Measurements from ENCODE around the gene SV2A. TPM values are rescaled to one million over a fixed set of nuclear protein-coding genes. Genes with fewer than 3 reads are reported as not detected.
"Not testable (repeated sequence)": the region's sequence is repeated elsewhere in the genome, so short reads cannot be mapped to it uniquely, and the experiment has no call there.

The SV2A gene
- total RNA-seq, 1 experiment from 2014 or later, result not detected

DNA sequence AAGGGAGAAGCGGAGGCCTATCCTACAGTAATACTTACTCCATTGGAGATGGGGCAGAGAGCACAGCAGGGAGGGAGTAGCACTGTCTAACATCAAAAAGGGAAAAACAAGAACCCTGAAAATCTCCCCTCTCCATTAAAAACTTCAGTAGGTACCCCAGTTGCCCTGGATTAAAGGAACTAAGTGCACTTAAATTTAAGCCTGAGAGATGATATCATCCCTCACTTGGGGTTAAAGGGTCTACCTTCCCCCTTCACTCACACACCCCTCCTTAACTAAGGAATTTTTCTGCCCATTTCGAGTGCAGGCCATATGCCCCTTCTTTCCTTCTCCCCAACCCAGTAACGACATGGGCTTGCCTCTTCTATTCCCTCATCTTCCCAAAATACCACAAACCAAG is 22.8 kb upstream of the SV2A start:
- Mint-ChIP-seq H3K36me3 (ENCODE audit: insufficient read depth, unreplicated experiment) (peaks cover 26% of the 10 kb centered on the region), H3K27ac (ENCODE audit: low read depth, unreplicated experiment) (peak overlapping the region; percentile 82), H3K4me1 (ENCODE audit: insufficient read depth, unreplicated experiment) (peaks cover 52% of the 10 kb centered on the region), H3K27me3 (ENCODE audit: insufficient read depth, unreplicated experiment) (no peaks in the 10 kb centered on the region), H3K4me3 (ENCODE audit: unreplicated experiment) (no peak overlapping the region), H3K9me3 (ENCODE audit: unreplicated experiment) (no peaks in the 10 kb centered on the region)
- ChIA-PET POLR2A (interaction anchor here (0.6 to 9.2 kb wide), 12 partner anchors 13 to 1677 kb away, joined by 3 to 273 read pairs (median 4); partner anchors contain the start of genes OTUD7B, RPRD2 and SF3B4), CTCF (interaction anchor here (0.6 to 1.4 kb wide), 7 partner anchors 12 to 280 kb away, joined by 3 to 5 read pairs (median 3); no protein-coding TSS in a partner anchor)
- TF ChIP-seq, protein P1, sequence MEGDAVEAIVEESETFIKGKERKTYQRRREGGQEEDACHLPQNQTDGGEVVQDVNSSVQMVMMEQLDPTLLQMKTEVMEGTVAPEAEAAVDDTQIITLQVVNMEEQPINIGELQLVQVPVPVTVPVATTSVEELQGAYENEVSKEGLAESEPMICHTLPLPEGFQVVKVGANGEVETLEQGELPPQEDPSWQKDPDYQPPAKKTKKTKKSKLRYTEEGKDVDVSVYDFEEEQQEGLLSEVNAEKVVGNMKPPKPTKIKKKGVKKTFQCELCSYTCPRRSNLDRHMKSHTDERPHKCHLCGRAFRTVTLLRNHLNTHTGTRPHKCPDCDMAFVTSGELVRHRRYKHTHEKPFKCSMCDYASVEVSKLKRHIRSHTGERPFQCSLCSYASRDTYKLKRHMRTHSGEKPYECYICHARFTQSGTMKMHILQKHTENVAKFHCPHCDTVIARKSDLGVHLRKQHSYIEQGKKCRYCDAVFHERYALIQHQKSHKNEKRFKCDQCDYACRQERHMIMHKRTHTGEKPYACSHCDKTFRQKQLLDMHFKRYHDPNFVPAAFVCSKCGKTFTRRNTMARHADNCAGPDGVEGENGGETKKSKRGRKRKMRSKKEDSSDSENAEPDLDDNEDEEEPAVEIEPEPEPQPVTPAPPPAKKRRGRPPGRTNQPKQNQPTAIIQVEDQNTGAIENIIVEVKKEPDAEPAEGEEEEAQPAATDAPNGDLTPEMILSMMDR (IDR thresholded peaks at IDR 0.05; ENCODE audit: unreplicated experiment), result no peak
- no TSS peak for BruUV-seq (replicated peaks)
- DNase-seq (ENCODE audit: unreplicated experiment), result no peak
- intact Hi-C loops (cut with micrococcal nuclease), result no loop called here

DNA sequence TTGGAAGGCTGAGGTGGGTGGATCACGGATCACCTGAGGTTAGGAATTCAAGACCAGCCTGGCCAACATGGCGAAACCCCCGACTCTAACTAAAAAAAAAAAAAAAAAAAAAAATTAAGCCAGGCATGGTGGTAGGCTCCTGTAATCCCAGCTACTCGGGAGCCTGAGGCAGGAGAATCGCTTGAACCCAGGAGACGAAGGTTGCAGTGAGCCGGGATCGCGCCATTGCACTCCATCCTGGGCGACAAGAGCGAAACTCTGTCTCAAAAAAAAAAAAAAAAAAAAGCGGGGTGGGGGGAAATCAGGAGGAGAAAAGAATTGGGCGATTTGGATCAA is 21.0 kb upstream of the SV2A start:
- not testable (repeated sequence) for H3K9me3 Mint-ChIP-seq (ENCODE audit: unreplicated experiment); H3K36me3 Mint-ChIP-seq (ENCODE audit: insufficient read depth, unreplicated experiment); H3K27me3 Mint-ChIP-seq (ENCODE audit: insufficient read depth, unreplicated experiment); BruUV-seq (replicated peaks); DNase-seq (ENCODE audit: unreplicated experiment)
- H3K4me1 Mint-ChIP-seq (ENCODE audit: insufficient read depth, unreplicated experiment), result peaks cover 50% of the 10 kb centered on the region
- peak overlapping the region; percentile 91 for H3K4me3 Mint-ChIP-seq (ENCODE audit: unreplicated experiment)
- CTCF ChIA-PET, result interaction anchor here (0.5 to 1.0 kb wide), 3 partner anchors 51 to 247 kb away, joined by 3 read pairs; a partner anchor contains a TSS
- POLR2A ChIA-PET, result interaction anchor here (0.7 to 9.2 kb wide), 15 partner anchors 9 to 426 kb away, joined by 3 to 273 read pairs (median 5); partner anchors contain the start of genes OTUD7B, RPRD2, SF3B4 and VPS45
- H3K27ac Mint-ChIP-seq (ENCODE audit: low read depth, unreplicated experiment), result peak overlapping the region; percentile 82
- intact Hi-C loops (cut with micrococcal nuclease), result loop anchor here (1.0 kb wide), 1 partner anchor 51 kb away; a partner anchor contains a TSS

DNA sequence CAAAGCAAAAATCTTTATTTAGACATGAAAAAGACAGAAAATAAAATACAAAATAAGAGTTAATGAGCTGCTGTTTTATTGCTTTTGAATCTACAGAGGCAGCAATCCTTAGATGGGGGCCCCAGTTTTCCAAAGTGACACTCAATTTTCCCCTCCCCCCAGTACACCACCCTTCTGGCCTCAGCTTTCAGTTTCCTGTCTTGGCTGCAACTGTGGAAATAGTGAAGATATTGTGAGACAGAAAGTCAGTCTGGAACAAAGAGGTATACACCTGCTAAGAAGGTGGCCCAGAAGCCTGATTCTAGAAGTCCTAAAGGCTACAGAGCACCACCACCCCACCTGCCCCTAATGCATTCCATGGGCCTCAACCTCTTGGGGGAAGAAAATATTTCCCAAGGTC is 20.1 kb upstream of the SV2A start:
- ChIA-PET POLR2A (interaction anchor here (0.6 to 9.2 kb wide), 22 partner anchors 10 to 426 kb away, joined by 3 to 273 read pairs (median 5); partner anchors contain the start of genes BOLA1, OTUD7B, PLEKHO1 and RPRD2), CTCF (interaction anchor here (0.6 to 1.5 kb wide), 9 partner anchors 9 to 126 kb away, joined by 3 to 6 read pairs (median 3); partner anchors contain the start of gene SF3B4)
- no peak for DNase-seq (ENCODE audit: unreplicated experiment)
- Mint-ChIP-seq H3K4me3 (ENCODE audit: unreplicated experiment) (peak overlapping the region; percentile 91), H3K27ac (ENCODE audit: low read depth, unreplicated experiment) (peak overlapping the region; percentile 93), H3K36me3 (ENCODE audit: insufficient read depth, unreplicated experiment) (peaks cover 4% of the 10 kb centered on the region), H3K27me3 (ENCODE audit: insufficient read depth, unreplicated experiment) (no peaks in the 10 kb centered on the region), H3K4me1 (ENCODE audit: insufficient read depth, unreplicated experiment) (peaks cover 48% of the 10 kb centered on the region), H3K9me3 (ENCODE audit: unreplicated experiment) (no peaks in the 10 kb centered on the region)
- intact Hi-C loops (cut with micrococcal nuclease), result no loop called here
- BruUV-seq (replicated peaks), result no TSS peak
- TF ChIP-seq, protein P1 (IDR thresholded peaks at IDR 0.05; ENCODE audit: unreplicated experiment), result no peak

DNA sequence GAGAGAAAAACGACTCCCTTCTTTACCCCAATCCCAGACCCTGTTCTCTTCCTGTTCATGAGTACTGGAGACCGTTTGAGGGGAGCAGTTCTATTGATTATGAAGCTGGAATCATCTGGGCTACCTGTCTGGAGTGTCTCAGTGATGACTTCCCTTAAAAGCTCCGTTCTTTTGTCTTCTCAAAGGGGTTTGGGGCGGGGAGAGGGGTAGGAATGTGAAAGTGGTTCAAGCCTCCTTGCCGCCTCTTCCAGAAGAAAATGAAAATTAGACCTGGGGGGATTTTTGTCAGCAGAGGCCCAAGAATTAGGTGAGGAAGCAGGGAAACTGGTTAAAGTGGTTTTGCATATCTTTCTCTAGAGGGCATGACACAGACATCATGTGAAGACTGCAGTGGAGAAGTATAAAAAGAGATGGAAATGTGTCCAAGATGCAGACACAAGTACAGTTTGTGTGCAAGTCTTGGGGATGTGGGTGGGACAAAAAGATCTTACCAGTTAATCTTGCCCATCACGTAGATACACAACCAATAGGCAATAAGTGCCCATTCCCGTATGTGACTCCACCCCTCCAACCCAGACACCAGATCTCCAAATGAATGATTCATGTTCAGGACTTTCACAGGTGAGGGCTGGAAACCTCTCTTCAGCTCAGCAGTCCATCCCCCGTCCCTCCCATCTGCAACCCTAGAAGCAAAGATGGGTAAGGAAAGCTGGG is 19.5 kb upstream of the SV2A start:
- no TSS peak for BruUV-seq (replicated peaks)
- intact Hi-C loops (cut with micrococcal nuclease), result no loop called here

More for the DNA sequence above, 19.5 kb upstream of the SV2A start:
- peaks cover 6% of the 10 kb centered on the region for H3K36me3 Mint-ChIP-seq (ENCODE audit: insufficient read depth, unreplicated experiment)
- POLR2A ChIA-PET, result interaction anchor here (0.6 to 9.2 kb wide), 24 partner anchors 10 to 427 kb away, joined by 3 to 273 read pairs (median 5); partner anchors contain the start of genes BOLA1, OTUD7B, PLEKHO1 and RPRD2
- peaks cover 48% of the 10 kb centered on the region for H3K4me1 Mint-ChIP-seq (ENCODE audit: insufficient read depth, unreplicated experiment)
- peak overlapping the region; percentile 93 for H3K27ac Mint-ChIP-seq (ENCODE audit: low read depth, unreplicated experiment)
- DNase-seq (ENCODE audit: unreplicated experiment), result peak; percentile 96
- no peaks in the 10 kb centered on the region for H3K27me3 Mint-ChIP-seq (ENCODE audit: insufficient read depth, unreplicated experiment)
- TF ChIP-seq, protein P1 (IDR thresholded peaks at IDR 0.05; ENCODE audit: unreplicated experiment), result peak; percentile 23
- peak overlapping the region; percentile 91 for H3K4me3 Mint-ChIP-seq (ENCODE audit: unreplicated experiment)
- CTCF ChIA-PET, result interaction anchor here (0.6 to 1.7 kb wide), 10 partner anchors 8 to 127 kb away, joined by 3 to 6 read pairs (median 4); partner anchors contain the start of gene SF3B4
- no peaks in the 10 kb centered on the region for H3K9me3 Mint-ChIP-seq (ENCODE audit: unreplicated experiment)
